ENCODE data around the gene LRRC8B. TPM values are rescaled to one million over a fixed set of nuclear protein-coding genes. Genes with fewer than 3 reads are reported as not detected.

LRRC8B gene
- total and polyA plus RNA-seq, 4 experiments from 2014 or later = 15.0 to 18.1 (median 16.8) TPM

DNA sequence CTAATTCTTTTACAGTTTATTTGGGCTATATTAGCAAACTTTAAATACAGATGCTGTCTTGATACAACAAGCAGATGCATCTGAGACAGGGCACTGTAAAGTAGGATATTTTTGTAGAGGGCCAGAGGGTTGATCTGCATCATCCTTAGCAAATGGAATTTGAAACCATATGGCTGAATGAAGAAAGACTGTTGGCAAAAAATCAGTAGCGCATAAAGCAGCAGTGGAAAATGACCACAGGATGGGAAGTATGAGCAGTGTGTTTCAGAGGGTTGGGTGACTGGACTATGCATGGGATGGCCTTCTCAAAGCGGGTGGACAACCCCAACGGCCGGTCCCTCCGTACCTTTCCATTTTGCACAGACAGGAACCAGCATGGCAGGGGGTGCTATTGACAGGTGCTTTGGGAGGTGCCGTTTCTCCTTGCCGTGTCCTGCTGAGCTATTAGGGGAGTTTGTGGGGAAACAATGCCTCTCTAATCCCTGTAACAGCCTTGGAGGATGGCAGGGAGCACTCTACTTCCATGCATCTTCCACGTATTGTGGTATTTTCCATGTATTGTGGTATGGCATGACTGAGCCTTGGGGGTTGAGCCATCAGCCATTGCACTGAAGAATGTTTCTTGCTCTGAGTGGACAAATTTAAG lies 5.9 kb downstream of the LRRC8B start:
- intact Hi-C loops (cut with micrococcal nuclease) = no loop called here
- H3K27ac ChIP-seq (ENCODE audit: low read depth, low read length) = no peak overlapping the region
- H3K27me3 Mint-ChIP-seq = no peaks in the 10 kb centered on the region
- peaks cover 70% of the 10 kb centered on the region for H3K4me1 ChIP-seq (ENCODE audit: insufficient read depth, low read length)
- ChIA-PET CTCF (ENCODE audit: partially characterized antibody) (no interaction called here), POLR2A (ENCODE audit: partially characterized antibody) (interaction anchor here (0.6 to 1.4 kb wide), 3 partner anchors 11 to 232 kb away, joined by 3 read pairs; no protein-coding TSS in a partner anchor)
- no peak overlapping the region for H3K27ac Mint-ChIP-seq
- no peaks in the 10 kb centered on the region for H3K27me3 ChIP-seq (ENCODE audit: insufficient read depth, low read length)
- peaks cover 13 to 25% of the 10 kb centered on the region in 2 donors for H3K36me3 Mint-ChIP-seq
- no peaks in the 10 kb centered on the region for H3K9me3 ChIP-seq (ENCODE audit: control insufficient read depth in 1 of 2, low read length in 2 of 2)
- peaks cover 28 to 56% (median 41%) of the 10 kb centered on the region in 4 donors for H3K4me1 Mint-ChIP-seq
- no peak overlapping the region for H3K4me3 Mint-ChIP-seq
- no peak overlapping the region for H3K4me3 ChIP-seq (ENCODE audit: low read length in 2 of 2)
- H3K9me3 Mint-ChIP-seq = no peaks in the 10 kb centered on the region
- DNase-seq = no peak
- no peaks in the 10 kb centered on the region for H3K36me3 ChIP-seq (ENCODE audit: insufficient read depth, low read length)

DNA sequence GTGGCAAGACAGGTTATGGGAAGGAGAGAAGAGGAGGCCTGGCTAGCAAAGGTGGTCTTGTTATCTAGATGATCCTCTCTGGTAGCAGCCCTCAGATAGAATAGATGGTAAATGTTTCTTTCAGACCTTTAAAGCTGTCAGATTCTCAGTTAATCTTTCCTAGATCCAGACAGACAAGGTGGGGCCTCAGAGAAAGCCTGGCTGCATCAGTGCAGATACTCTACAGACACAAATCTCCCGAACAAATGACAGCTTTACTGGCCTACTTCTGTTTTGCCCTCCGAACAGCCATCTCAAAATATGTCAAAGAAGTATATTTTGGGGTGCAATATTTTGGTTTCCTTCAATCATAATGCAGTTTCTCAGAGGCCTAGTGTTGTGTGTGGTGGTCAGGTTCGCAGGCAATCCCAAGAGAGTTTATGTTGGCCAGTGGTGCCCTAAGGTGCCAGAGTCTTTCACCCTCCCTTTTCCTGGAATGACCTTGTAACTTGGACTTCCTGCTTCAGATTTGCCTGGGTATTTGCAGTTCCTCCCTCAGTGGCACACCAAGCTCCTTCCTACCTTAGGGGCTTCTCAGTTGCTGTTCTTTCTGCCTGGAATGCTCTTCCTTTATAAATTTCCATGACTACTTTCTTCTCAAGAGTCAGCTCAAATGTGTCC lies 7.0 kb downstream of the LRRC8B start:
- peaks cover 65% of the 10 kb centered on the region for H3K4me1 ChIP-seq (ENCODE audit: insufficient read depth, low read length)
- intact Hi-C loops (cut with micrococcal nuclease) = no loop called here
- Mint-ChIP-seq H3K27me3 (no peaks in the 10 kb centered on the region), H3K4me3 (peak overlapping the region in 2 of 8 donors; percentile 23 to 46), H3K27ac (peak overlapping the region in 1 of 7 donors; percentile 33), H3K4me1 (peaks cover 26 to 62% (median 46%) of the 10 kb centered on the region in 4 donors), H3K36me3 (peaks cover 11 to 25% of the 10 kb centered on the region in 2 donors), H3K9me3 (no peaks in the 10 kb centered on the region)
- no peaks in the 10 kb centered on the region for H3K27me3 ChIP-seq (ENCODE audit: insufficient read depth, low read length)
- DNase-seq = no peak
- H3K36me3 ChIP-seq (ENCODE audit: insufficient read depth, low read length) = no peaks in the 10 kb centered on the region
- H3K4me3 ChIP-seq (ENCODE audit: low read length in 2 of 2) = no peak overlapping the region
- ChIA-PET POLR2A (ENCODE audit: partially characterized antibody) (interaction anchor here (1.0 to 1.4 kb wide), 2 partner anchors 33 to 231 kb away, joined by 3 read pairs; no protein-coding TSS in a partner anchor), CTCF (ENCODE audit: partially characterized antibody) (interaction anchor here (0.8 kb wide), 1 partner anchor 188 kb away, joined by 3 read pairs; no protein-coding TSS in a partner anchor)
- H3K9me3 ChIP-seq (ENCODE audit: control insufficient read depth in 1 of 2, low read length in 2 of 2) = no peaks in the 10 kb centered on the region
- H3K27ac ChIP-seq (ENCODE audit: low read depth, low read length) = no peak overlapping the region

DNA sequence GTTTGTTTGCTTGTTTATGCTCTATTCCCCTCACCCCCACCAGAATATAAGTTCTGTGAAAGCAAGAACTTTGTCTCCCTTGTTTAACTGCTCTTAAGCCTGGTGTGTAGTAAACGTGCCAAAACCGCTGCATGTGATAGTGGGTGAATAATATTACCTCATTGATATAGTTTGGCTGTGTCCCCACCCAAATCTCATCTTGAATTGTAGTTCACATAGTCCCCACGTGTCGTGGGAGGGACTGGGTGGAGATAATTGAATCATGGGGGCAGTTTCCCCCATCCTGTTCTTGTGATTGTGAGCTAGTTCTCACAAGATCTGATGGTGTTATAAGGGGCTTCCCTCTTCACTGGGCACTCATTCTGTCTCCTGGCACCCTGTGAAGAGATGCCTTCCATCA lies 7.6 kb downstream of the LRRC8B start:
- H3K36me3 Mint-ChIP-seq = peaks cover 14 to 25% of the 10 kb centered on the region in 2 donors
- H3K9me3 Mint-ChIP-seq = no peaks in the 10 kb centered on the region
- intact Hi-C loops (cut with micrococcal nuclease) = no loop called here
- H3K27ac Mint-ChIP-seq = no peak overlapping the region
- no peaks in the 10 kb centered on the region for H3K36me3 ChIP-seq (ENCODE audit: insufficient read depth, low read length)
- H3K27me3 ChIP-seq (ENCODE audit: insufficient read depth, low read length) = no peaks in the 10 kb centered on the region
- H3K4me1 Mint-ChIP-seq = peaks cover 30 to 67% (median 51%) of the 10 kb centered on the region in 4 donors
- ChIA-PET POLR2A (ENCODE audit: partially characterized antibody) (no interaction called here), CTCF (ENCODE audit: partially characterized antibody) (interaction anchor here (0.8 kb wide), 1 partner anchor 187 kb away, joined by 3 read pairs; no protein-coding TSS in a partner anchor)
- H3K27me3 Mint-ChIP-seq = no peaks in the 10 kb centered on the region
- no peak overlapping the region for H3K4me3 ChIP-seq (ENCODE audit: low read length in 2 of 2)
- peaks cover 59% of the 10 kb centered on the region for H3K4me1 ChIP-seq (ENCODE audit: insufficient read depth, low read length)
- no peak for DNase-seq
- peak overlapping the region in 2 of 8 donors; percentile 18 to 46 for H3K4me3 Mint-ChIP-seq
- no peak overlapping the region for H3K27ac ChIP-seq (ENCODE audit: low read depth, low read length)
- H3K9me3 ChIP-seq (ENCODE audit: control insufficient read depth in 1 of 2, low read length in 2 of 2) = no peaks in the 10 kb centered on the region

DNA sequence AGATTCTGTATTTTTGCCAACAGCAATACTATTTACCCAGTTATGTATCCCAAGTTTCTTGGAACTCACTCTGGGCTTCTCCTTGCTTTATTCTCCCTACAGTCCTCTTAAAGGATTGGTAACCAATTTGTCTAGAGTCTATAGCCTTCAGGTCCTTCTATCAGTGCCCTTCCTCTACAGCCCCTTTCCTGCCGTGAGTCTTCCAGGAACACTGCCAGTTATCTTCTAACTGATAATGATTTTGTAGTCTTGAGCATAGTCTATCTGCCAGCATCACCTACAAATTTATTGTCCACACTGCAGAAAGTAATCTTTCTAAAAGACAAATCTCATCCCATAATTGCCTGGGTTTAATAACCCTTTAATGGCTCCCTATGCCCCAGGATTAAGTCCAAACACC lies 8.2 kb downstream of the LRRC8B start:
- Mint-ChIP-seq H3K4me3 (peak overlapping the region in 2 of 8 donors; percentile 7 to 34), H3K27me3 (no peaks in the 10 kb centered on the region), H3K4me1 (peaks cover 30 to 72% (median 54%) of the 10 kb centered on the region in 4 donors), H3K27ac (peak overlapping the region in 1 of 7 donors; percentile 4), H3K9me3 (no peaks in the 10 kb centered on the region), H3K36me3 (peaks cover 14 to 26% of the 10 kb centered on the region in 2 donors)
- Histone ChIP-seq H3K9me3 (ENCODE audit: control insufficient read depth in 1 of 2, low read length in 2 of 2) (no peaks in the 10 kb centered on the region), H3K36me3 (ENCODE audit: insufficient read depth, low read length) (no peaks in the 10 kb centered on the region), H3K4me3 (ENCODE audit: low read length in 2 of 2) (no peak overlapping the region), H3K4me1 (ENCODE audit: insufficient read depth, low read length) (peaks cover 52% of the 10 kb centered on the region), H3K27me3 (ENCODE audit: insufficient read depth, low read length) (no peaks in the 10 kb centered on the region), H3K27ac (ENCODE audit: low read depth, low read length) (no peak overlapping the region)
- ChIA-PET POLR2A (ENCODE audit: partially characterized antibody) (no interaction called here), CTCF (ENCODE audit: partially characterized antibody) (no interaction called here)
- no peak for DNase-seq
- intact Hi-C loops (cut with micrococcal nuclease) = no loop called here

DNA sequence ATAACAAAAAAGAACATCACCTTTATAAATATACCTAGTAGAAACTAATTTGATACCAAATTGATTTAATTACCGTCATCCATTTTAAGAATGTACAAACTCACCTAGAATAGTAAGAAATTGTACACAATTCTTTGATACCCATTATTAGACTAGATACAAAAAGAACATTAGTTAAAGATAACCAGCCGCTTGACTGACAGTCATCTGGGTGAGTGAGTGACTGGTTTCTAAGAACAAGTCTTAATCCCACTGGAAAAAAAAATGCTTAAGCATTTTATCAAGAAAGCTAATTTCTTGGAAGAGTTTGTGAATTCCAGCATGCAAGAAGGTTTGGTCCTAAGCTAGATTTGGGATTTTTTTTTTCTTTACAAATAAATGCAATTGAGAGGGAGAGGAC lies 10.9 kb downstream of the LRRC8B start:
- no peak overlapping the region for H3K4me3 Mint-ChIP-seq
- ChIA-PET POLR2A (ENCODE audit: partially characterized antibody) (interaction anchor here (0.7 to 1.5 kb wide), 3 partner anchors 10 to 14 kb away, joined by 3 to 5 read pairs (median 4); no protein-coding TSS in a partner anchor), CTCF (ENCODE audit: partially characterized antibody) (interaction anchor here (0.8 kb wide), 1 partner anchor 45 kb away, joined by 4 read pairs; no protein-coding TSS in a partner anchor)
- intact Hi-C loops (cut with micrococcal nuclease) = no loop called here
- peaks cover 37 to 76% (median 61%) of the 10 kb centered on the region in 4 donors for H3K4me1 Mint-ChIP-seq
- peaks cover 47% of the 10 kb centered on the region for H3K4me1 ChIP-seq (ENCODE audit: insufficient read depth, low read length)
- no peaks in the 10 kb centered on the region for H3K9me3 ChIP-seq (ENCODE audit: control insufficient read depth in 1 of 2, low read length in 2 of 2)
- no peak for DNase-seq
- no peaks in the 10 kb centered on the region for H3K27me3 ChIP-seq (ENCODE audit: insufficient read depth, low read length)
- no peak overlapping the region for H3K4me3 ChIP-seq (ENCODE audit: low read length in 2 of 2)
- H3K27ac Mint-ChIP-seq = no peak overlapping the region
- no peaks in the 10 kb centered on the region for H3K9me3 Mint-ChIP-seq
- no peaks in the 10 kb centered on the region for H3K27me3 Mint-ChIP-seq
- H3K36me3 ChIP-seq (ENCODE audit: insufficient read depth, low read length) = no peaks in the 10 kb centered on the region
- H3K27ac ChIP-seq (ENCODE audit: low read depth, low read length) = no peak overlapping the region
- peaks cover 16 to 35% of the 10 kb centered on the region in 2 donors for H3K36me3 Mint-ChIP-seq

DNA sequence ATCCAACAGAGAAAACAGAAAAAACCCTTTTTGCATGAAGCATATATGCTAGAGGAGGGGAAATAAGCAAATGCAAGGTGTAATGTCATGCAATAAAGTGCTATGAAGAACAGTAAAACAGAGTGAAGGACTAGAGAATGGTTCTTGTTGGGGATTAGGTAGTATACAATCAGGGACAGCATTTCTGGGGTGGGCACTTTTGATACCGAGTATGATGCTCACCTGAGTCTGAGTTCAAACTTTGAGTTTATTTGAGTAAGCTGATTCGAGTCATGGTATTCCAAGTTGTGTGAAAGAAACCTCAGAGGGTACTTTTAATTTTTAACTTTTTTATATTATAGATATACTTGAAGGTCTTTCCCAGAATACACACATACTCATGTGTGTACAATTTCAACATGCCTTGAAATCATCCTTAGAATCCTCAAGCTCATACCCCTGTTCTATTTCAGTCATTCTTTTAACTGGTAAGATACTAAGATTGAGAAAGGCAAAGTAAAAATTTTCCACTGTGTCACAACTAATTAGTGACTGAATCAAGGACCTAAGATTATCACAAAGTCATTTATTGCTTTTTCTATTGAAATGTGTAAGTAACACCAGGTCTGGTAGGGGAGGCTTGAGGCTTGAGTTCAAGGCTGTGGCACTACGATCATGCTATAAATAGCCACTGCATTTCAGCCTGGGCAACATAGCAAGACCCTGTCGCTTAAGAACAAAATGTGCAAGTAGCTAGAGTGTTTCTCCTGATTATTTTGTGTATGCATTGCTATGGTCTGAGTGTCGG lies 12.1 kb downstream of the LRRC8B start:
- no peaks in the 10 kb centered on the region for H3K9me3 ChIP-seq (ENCODE audit: control insufficient read depth in 1 of 2, low read length in 2 of 2)
- Mint-ChIP-seq H3K9me3 (no peaks in the 10 kb centered on the region), H3K27ac (no peak overlapping the region), H3K4me1 (peaks cover 35 to 72% (median 56%) of the 10 kb centered on the region in 4 donors), H3K27me3 (no peaks in the 10 kb centered on the region), H3K4me3 (no peak overlapping the region), H3K36me3 (peaks cover 16 to 33% of the 10 kb centered on the region in 2 donors)
- intact Hi-C loops (cut with micrococcal nuclease) = no loop called here
- ChIA-PET CTCF (ENCODE audit: partially characterized antibody) (no interaction called here), POLR2A (ENCODE audit: partially characterized antibody) (interaction anchor here (0.8 kb wide), 1 partner anchor 11 kb away, joined by 3 read pairs; no protein-coding TSS in a partner anchor)
- H3K27me3 ChIP-seq (ENCODE audit: insufficient read depth, low read length) = no peaks in the 10 kb centered on the region
- H3K36me3 ChIP-seq (ENCODE audit: insufficient read depth, low read length) = no peaks in the 10 kb centered on the region
- no peak overlapping the region for H3K4me3 ChIP-seq (ENCODE audit: low read length in 2 of 2)
- no peak overlapping the region for H3K27ac ChIP-seq (ENCODE audit: low read depth, low read length)
- peaks cover 38% of the 10 kb centered on the region for H3K4me1 ChIP-seq (ENCODE audit: insufficient read depth, low read length)
- no peak for DNase-seq

DNA sequence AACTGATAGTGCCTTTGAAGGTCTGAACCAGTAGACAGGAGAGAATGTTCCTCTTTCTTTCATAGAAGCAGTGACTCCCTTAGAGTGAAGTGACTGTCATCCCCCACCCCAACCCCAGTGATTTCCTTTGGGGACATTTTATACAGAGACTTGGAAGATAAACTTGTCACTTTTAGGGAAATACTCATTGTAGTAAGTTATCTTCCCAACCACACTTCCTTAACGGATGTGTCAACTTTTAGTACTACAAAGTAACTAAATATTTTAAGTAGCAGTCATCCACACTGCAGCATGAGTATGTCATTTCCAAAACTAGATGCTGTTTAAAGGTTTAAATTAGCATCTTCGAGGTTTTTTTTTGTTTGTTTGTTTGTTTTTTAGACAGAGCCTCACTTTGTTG lies 13.7 kb downstream of the LRRC8B start:
- intact Hi-C loops (cut with micrococcal nuclease) = no loop called here
- POLR2A ChIA-PET (ENCODE audit: partially characterized antibody) = no interaction called here

More for the DNA sequence above, 13.7 kb downstream of the LRRC8B start:
- Mint-ChIP-seq H3K4me1 (peaks cover 32 to 63% (median 48%) of the 10 kb centered on the region in 4 donors), H3K4me3 (no peak overlapping the region), H3K27ac (peak overlapping the region in 1 of 7 donors; percentile 26), H3K36me3 (peaks cover 12 to 17% of the 10 kb centered on the region in 2 donors), H3K9me3 (no peaks in the 10 kb centered on the region), H3K27me3 (no peaks in the 10 kb centered on the region)
- CTCF ChIA-PET (ENCODE audit: partially characterized antibody) = no interaction called here
- peaks cover 24% of the 10 kb centered on the region for H3K4me1 ChIP-seq (ENCODE audit: insufficient read depth, low read length)
- no peaks in the 10 kb centered on the region for H3K36me3 ChIP-seq (ENCODE audit: insufficient read depth, low read length)
- H3K4me3 ChIP-seq (ENCODE audit: low read length in 2 of 2) = no peak overlapping the region
- no peaks in the 10 kb centered on the region for H3K27me3 ChIP-seq (ENCODE audit: insufficient read depth, low read length)
- no peaks in the 10 kb centered on the region for H3K9me3 ChIP-seq (ENCODE audit: control insufficient read depth in 1 of 2, low read length in 2 of 2)
- DNase-seq = no peak
- H3K27ac ChIP-seq (ENCODE audit: low read depth, low read length) = no peak overlapping the region
